MM.1S (cell line): ENCODE measurements around the gene CIPC.

ENCODE experiments used
- EZH2 ChIP-seq: fragments of 300-600 bp; sonication (generic); optimal IDR thresholded peaks from 2 replicates; pipeline ENCODE3; 2017; ENCODE audit warnings: low read depth, mild to moderate bottlenecking, antibody characterized with exemption, low read length, mixed read lengths
- EZH2phosphoT487 ChIP-seq: fragments of 300-600 bp; sonication (generic); IDR thresholded peaks from 2 replicates; pipeline ENCODE4 v1.6.1; 2018; ENCODE audit warnings: antibody characterized with exemption, low read length
- TF ChIP-seq, protein P1 (sequence below): fragments of 300-600 bp; sonication (generic); IDR thresholded peaks from 2 replicates; pipeline ENCODE4 v1.5.1; 2016; ENCODE audit warnings: antibody characterized with exemption, low read length, mixed read lengths

DNA sequence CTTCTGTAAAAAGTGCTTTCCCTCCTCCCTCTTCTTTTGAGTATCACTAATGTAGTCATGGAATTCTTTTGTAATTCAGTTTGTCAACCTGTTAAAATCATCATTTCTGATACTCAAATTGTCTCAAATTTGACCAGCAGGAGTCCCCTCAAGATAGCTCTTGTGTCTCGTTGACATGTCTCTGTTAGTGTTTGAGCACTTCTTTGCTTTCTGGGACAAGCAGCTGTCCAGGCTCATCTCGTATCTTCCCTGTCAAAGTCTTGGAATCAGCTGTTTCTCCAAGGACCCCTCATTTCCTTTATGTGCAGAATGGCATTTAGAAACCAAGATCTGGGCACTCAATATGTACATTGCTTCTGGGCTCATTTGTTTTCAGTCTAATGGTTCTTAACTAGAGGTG lies 10.7 kb downstream of the CIPC start:
- TF ChIP-seq, protein P1, sequence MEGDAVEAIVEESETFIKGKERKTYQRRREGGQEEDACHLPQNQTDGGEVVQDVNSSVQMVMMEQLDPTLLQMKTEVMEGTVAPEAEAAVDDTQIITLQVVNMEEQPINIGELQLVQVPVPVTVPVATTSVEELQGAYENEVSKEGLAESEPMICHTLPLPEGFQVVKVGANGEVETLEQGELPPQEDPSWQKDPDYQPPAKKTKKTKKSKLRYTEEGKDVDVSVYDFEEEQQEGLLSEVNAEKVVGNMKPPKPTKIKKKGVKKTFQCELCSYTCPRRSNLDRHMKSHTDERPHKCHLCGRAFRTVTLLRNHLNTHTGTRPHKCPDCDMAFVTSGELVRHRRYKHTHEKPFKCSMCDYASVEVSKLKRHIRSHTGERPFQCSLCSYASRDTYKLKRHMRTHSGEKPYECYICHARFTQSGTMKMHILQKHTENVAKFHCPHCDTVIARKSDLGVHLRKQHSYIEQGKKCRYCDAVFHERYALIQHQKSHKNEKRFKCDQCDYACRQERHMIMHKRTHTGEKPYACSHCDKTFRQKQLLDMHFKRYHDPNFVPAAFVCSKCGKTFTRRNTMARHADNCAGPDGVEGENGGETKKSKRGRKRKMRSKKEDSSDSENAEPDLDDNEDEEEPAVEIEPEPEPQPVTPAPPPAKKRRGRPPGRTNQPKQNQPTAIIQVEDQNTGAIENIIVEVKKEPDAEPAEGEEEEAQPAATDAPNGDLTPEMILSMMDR = no peak
- TF ChIP-seq EZH2 (no peak), EZH2phosphoT487 (no peak)
